Tibial nerve (tissue), 3 donors: Measurements from ENCODE around the gene PAK1.

Source experiments
- POLR2A ChIP-seq, 2 donors: fragments of 450-650 bp; IDR thresholded peaks; one replicate each; pipeline ENCODE4 v1.6.1; 2017; ENCODE audit warnings: antibody characterized with exemption in 2 of 2, mild to moderate bottlenecking in 2 of 2, moderate library complexity in 2 of 2
- TF ChIP-seq, protein P1 (sequence below), 5 experiments: fragments of 200-600 bp in 3 of 5; fragments of 450-650 bp in 2 of 5; sonication (generic) in 3 of 5; IDR thresholded peaks; one replicate each; pipeline ENCODE4 v1.5.1; 2016 to 2019; ENCODE audit warnings: antibody characterized with exemption in 5 of 5, mild to moderate bottlenecking in 3 of 5, moderate library complexity in 2 of 5

DNA sequence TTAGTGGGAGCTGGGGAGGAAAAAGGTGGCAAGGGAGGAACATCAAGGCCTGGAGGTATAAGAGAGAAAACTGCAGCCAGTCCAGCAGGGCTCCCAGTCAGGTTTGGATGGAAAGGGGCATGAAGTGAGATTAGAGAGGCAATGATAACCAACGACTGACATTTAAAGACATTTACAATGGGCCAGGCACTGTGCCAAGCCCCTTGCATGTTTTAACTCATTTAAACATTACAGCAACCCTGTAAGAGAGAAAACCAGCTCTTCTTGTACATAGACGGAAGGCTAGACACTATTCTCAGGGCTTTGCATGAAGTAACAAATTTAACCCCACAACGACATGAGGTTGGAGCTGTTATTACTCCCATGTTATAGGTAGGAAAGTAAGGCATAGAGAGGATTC lies 32.1 kb upstream of the PAK1 start:
- TF ChIP-seq, protein P1, sequence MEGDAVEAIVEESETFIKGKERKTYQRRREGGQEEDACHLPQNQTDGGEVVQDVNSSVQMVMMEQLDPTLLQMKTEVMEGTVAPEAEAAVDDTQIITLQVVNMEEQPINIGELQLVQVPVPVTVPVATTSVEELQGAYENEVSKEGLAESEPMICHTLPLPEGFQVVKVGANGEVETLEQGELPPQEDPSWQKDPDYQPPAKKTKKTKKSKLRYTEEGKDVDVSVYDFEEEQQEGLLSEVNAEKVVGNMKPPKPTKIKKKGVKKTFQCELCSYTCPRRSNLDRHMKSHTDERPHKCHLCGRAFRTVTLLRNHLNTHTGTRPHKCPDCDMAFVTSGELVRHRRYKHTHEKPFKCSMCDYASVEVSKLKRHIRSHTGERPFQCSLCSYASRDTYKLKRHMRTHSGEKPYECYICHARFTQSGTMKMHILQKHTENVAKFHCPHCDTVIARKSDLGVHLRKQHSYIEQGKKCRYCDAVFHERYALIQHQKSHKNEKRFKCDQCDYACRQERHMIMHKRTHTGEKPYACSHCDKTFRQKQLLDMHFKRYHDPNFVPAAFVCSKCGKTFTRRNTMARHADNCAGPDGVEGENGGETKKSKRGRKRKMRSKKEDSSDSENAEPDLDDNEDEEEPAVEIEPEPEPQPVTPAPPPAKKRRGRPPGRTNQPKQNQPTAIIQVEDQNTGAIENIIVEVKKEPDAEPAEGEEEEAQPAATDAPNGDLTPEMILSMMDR (IDR thresholded peaks at IDR 0.05) = no peak
- no peak for TF ChIP-seq POLR2A (IDR thresholded peaks at IDR 0.05)
